Measurements from ENCODE around the gene SLC2A4RG.
A peak's percentile ranks its signal among the peaks of the same experiment; 100 is the strongest.

The SLC2A4RG gene, protein sequence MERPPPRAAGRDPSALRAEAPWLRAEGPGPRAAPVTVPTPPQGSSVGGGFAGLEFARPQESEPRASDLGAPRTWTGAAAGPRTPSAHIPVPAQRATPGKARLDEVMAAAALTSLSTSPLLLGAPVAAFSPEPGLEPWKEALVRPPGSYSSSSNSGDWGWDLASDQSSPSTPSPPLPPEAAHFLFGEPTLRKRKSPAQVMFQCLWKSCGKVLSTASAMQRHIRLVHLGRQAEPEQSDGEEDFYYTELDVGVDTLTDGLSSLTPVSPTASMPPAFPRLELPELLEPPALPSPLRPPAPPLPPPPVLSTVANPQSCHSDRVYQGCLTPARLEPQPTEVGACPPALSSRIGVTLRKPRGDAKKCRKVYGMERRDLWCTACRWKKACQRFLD

DNA sequence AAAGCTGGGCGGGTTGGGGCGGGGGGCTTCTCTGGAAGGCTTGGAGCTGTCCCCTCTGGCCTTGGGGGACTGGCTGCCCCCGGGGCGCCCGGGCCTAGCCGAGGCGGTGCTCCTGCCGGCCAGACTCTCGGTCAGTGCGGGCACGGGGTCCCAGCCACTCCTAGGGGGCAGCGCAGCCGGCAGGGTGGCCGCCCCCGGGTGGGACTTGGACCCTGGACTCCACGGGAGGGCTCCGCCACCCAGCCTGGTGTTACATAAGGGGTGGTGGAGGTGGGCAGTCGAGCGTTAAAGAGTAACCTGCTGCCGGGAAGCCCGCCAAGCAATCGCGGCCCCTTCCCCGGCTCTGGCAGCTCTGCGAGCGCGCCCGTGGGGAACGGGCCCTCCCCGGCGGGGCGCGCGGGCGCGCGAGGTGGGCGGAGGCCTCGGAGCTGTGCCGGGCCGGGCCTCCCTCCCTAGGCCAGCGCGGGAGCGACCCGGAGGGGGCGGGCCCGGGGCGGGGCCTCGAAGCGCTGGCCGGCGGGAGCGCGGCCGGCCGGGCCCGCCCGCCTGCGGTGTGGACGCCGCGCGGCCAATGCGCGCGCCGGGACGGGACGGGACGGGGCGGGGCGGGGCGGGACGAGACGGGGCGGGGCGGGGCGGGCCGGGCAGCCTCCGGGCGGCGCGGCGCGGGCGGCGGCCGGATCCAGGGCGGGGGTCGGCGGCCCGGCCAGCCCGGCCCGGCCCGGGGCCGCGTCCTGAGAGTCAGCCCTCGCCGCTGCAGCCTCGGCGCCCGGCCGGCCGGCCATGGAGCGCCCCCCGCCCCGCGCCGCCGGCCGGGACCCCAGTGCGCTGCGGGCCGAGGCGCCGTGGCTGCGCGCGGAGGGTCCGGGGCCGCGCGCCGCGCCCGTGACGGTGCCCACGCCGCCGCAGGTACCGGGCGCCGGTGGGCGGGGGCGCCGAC lies at the start of gene SLC2A4RG:
Gene SLC2A4RG (plus strand): TSS at position 647 of the 940 bp plus-strand sequence. CDS start 137 bp downstream, at position 784.
- DNase-seq (ENCODE audit: low read depth) = peak; percentile 67

DNA sequence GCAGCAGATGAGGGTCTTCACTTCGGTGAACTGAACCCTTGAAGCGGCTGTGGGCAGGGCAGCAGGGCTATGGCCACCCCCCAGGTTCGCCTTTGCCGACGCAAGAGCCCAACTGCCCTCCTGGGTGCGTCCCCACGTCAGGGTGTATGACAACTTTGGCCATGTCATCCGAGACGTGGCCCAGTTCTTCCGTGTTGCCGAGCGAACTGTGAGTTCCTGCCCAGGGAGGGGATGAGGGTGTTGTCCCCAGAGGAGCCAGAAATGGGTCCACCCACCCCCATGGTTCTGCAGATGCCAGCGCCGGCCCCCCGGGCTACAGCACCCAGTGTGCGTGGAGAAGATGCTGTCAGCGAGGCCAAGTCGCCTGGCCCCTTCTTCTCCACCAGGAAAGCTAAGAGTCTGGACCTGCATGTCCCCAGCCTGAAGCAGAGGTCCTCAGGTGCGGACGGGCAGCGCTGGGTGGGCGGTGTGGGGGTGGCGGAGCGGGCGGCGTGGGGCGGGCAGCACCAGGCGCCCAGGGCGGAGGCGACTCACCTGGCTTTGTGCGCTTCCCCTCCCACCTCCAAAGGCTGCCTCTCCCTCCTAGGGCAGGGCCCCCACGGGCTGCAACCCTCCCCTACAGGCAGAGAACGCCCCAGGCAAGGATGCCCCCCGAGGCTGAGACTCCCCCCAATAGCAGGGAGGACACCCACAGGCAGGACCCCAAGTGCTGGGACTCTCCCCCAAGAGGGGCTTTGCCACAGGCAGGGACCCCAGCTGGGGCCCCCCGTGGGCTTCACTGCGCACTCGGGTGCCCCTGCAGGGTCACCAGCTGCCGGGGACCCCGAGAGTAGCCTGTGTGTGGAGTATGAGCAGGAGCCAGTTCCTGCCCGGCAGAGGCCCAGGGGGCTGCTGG lies 49.3 kb upstream of the SLC2A4RG start:
- DNase-seq (ENCODE audit: low read depth) = no peak

DNA sequence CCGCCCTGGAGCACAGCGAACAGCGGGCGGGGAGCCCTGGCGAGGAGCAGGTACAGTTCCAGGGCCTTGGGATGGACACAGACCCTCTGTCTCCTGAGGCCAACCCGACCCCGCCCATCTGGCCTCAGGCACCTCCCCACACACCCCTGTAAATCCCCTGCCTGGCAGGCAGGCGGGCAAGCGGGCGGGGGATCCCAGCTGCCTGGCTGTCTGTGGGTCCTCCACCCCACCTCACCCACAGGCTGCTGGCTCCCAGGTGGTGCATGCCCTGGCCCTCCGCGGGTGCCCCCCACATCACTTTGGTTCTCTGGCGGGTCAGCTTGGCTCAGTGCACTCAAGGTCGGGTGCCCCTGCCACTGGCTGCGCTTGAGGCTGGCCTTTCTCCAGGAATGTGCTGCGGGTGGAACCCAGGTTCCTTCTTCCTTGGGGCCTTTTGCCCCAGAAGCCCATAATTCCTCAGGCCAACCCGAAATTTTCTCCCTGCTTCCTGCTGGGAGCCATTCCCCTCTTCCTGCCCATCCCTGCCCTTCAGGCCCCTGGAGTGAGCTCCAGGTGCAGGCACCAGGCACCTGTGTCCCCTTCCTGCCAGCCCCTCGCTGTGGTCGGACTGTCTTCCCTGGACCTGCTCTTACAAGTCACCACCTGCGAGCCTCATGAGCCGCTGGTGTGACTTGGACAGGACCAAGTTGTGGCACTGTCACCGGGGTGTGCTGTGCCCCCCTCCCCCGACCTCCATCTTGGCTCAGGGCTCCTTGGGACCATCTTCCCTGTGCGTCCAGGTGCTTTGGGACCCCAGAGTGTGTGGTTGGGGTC lies 48.5 kb upstream of the SLC2A4RG start:
- no peak for DNase-seq (ENCODE audit: low read depth)

DNA sequence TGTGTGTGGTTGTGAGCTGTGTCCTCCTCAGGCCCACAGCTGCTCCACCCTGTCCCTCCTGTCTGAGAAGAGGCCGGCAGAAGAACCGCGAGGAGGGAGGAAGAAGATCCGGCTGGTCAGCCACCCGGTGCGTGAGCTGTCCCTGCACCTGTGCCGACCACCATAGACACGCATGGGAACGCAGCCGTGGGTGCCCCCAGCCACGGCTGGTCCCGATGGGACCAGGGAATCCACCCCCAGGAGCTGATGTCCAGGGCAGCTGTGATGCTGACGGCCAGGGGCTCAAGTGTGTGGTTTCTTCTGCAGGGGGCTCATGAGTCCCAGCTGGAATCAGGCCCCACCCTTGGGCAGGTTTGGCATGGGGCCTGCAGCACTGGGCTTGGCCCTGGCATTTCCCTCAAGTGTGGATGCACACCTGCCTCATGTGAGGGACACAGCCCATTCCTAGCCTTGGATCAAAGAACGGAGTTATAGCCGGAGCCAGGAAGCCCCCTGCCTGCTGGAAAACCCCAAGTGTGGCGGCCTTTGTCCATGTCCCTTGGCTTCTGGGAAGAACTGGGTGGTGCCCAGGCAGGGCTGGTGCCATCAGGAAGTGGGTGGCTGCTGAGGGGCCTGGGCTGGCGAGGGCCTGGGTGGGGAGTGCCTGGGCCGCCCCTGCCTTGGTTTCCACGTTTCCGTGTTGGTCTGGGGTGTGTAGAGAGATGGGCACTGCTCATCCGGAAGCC lies 47.7 kb upstream of the SLC2A4RG start:
- DNase-seq (ENCODE audit: low read depth) = no peak

DNA sequence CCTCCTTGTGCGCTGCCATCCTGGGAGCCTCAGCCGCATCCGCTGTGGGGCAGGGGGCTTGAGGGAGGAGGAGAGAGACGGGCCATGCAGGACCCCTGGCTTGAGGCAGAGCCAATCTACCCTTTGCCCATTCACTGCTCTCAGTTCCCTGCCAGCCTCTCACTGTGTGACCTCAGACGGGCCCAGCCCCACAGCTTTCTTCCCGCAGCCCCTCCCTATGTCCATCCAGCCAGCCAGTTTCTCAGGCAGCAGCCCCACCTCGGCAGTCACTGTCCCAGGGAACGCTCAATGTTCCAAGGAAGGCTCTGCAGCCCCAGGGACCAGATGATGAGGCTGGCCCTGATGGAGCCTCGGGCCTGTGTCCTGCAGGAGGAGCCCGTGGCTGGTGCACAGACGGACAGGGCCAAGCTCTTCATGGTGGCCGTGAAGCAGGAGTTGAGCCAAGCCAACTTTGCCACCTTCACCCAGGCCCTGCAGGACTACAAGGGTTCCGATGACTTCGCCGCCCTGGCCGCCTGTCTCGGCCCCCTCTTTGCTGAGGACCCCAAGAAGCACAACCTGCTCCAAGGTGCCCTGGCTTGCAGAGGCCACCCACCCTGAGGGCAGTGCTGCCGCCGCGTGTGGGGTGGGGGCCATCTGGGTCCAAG lies 47.0 kb upstream of the SLC2A4RG start:
- no peak for DNase-seq (ENCODE audit: low read depth)

DNA sequence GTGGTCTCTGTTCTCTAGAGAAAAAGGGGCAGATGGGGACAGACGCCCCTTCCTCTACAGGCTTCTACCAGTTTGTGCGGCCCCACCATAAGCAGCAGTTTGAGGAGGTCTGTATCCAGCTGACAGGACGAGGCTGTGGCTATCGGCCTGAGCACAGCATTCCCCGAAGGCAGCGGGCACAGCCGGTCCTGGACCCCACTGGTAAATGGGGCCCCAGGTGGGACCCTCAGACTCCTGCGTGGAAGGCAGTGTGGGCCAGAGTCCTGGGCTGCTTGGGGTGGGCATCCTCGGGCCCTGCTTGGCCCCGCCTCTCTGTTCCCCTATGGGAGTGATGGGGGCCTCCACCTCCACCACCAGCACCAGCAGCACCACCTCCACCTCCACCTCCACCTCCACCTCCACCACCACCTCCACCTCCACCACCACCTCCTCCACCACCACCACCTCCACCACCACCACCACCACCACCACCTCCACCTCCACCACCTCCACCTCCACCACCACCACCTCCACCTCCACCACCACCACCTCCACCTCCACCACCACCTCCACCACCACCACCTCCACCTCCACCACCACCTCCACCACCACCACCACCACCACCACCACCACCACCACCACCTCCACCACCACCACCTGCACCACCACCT lies 46.4 kb upstream of the SLC2A4RG start:
- no peak for DNase-seq (ENCODE audit: low read depth)

DNA sequence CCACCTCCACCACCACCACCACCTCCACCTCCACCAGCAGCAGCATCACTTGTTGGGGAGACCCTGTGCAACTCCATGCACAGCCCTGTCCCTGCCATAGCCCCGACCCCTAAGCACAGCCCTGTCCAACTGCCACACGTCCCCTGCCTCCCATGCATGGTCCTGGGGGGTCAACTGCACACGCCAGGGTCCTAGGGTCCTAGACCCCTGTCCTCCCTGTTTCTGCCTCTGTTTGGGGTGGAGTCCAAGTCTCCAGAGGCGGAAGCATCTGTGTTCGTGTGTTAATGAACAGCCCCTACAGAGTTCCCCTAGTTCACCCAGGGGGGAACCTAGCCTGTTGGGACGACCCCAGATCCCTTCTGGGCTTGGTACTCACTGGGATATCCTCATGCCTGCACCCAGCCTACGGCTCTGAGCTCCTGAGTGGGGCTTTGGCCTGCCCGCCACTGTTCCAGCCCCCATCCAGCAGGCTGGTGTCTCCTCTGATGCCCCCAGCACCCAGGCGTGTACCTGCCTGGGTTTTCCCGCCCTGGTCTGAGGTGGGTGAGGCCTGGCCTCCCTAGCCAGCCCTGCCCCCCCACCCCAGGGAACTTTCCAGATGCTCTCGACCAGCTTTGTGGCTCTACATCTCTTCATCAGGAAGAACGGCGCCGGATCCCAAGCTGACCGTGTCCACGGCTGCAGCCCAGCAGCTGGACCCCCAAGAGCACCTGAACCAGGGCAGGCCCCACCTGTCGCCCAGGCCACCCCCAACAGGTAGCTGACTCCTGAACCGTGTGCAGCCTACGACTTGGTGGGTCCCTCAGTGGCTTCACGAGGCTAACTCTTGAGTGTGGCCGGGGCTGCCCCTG lies 45.6 kb upstream of the SLC2A4RG start:
- DNase-seq (ENCODE audit: low read depth) = no peak

DNA sequence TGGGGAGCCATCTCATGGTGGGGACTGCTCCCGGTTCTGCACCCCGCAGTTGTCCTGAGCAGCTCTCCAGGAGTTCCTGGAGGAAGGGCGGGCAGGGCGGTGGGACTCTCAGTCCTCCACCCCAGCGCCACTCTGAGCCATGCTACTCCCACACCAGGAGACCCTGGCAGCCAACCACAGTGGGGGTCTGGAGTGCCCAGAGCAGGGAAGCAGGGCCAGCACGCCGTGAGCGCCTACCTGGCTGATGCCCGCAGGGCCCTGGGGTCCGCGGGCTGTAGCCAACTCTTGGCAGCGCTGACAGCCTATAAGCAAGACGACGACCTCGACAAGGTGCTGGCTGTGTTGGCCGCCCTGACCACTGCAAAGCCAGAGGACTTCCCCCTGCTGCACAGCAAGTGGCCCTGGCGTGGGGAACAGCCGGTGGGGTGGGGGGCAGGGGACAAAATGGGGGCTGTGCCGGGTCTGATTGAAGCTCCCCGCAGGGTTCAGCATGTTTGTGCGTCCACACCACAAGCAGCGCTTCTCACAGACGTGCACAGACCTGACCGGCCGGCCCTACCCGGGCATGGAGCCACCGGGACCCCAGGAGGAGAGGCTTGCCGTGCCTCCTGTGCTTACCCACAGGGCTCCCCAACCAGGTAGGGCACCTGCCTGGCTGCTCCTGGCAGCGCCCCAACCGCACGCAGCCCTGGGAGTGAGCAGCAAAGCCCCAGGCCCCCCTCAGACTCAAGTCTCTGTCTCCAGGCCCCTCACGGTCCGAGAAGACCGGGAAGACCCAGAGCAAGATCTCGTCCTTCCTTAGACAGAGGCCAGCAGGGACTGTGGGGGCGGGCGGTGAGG lies 44.8 kb upstream of the SLC2A4RG start:
- DNase-seq (ENCODE audit: low read depth) = no peak

DNA sequence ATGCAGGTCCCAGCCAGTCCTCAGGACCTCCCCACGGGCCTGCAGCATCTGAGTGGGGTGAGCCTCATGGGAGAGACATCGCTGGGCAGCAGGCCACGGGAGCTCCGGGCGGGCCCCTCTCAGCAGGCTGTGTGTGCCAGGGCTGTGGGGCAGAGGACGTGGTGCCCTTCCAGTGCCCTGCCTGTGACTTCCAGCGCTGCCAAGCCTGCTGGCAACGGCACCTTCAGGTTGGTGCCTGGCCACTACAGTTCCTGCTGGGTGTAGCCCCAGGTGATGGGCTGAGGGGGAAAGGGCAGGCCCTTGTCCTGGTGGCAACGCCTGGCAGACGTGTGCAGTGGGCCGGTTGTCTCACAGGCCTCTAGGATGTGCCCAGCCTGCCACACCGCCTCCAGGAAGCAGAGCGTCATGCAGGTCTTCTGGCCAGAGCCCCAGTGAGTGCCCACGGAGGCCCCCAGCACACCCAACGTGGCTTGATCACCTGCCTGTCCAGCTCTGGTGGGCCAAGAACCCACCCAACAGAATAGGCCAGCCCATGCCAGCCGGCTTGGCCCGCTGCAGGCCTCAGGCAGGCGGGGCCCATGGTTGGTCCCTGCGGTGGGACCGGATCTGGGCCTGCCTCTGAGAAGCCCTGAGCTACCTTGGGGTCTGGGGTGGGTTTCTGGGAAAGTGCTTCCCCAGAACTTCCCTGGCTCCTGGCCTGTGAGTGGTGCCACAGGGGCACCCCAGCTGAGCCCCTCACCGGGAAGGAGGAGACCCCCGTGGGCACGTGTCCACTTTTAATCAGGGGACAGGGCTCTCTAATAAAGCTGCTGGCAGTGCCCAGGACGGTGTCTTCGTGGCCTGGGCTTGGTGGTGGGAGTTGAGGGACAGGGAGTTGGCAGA lies 43.9 kb upstream of the SLC2A4RG start:
- no peak for DNase-seq (ENCODE audit: low read depth)

DNA sequence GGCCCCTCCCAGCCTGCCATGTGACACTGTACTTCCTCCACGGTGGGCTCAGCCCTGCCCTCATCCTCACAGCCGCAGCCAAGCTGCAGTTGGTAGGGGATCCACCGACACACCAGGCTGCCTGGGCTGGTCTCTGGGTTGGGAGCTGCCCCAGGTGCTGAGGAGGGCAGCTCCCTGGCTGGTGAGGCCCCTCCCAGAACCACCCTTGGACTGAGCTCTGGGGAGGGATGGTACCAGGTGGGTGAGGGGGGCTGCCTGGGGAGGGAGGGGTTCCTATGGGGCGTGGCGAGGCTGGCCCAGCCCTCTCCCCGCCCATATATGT lies 43.3 kb upstream of the SLC2A4RG start:
- DNase-seq (ENCODE audit: low read depth) = no peak

DNA sequence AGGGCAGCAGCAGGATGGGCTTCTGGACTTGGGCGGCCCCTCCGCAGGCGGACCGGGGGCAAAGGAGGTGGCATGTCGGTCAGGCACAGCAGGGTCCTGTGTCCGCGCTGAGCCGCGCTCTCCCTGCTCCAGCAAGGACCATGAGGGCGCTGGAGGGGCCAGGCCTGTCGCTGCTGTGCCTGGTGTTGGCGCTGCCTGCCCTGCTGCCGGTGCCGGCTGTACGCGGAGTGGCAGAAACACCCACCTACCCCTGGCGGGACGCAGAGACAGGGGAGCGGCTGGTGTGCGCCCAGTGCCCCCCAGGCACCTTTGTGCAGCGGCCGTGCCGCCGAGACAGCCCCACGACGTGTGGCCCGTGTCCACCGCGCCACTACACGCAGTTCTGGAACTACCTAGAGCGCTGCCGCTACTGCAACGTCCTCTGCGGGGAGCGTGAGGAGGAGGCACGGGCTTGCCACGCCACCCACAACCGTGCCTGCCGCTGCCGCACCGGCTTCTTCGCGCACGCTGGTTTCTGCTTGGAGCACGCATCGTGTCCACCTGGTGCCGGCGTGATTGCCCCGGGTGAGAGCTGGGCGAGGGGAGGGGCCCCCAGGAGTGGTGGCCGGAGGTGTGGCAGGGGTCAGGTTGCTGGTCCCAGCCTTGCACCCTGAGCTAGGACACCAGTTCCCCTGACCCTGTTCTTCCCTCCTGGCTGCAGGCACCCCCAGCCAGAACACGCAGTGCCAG lies 42.8 kb upstream of the SLC2A4RG start, which contains the start of gene TNFRSF6B:
Gene TNFRSF6B (plus strand): TSS at position 25 of the 729 bp plus-strand sequence. CDS start 116 bp downstream, at position 141.
- DNase-seq (ENCODE audit: low read depth) = no peak

DNA sequence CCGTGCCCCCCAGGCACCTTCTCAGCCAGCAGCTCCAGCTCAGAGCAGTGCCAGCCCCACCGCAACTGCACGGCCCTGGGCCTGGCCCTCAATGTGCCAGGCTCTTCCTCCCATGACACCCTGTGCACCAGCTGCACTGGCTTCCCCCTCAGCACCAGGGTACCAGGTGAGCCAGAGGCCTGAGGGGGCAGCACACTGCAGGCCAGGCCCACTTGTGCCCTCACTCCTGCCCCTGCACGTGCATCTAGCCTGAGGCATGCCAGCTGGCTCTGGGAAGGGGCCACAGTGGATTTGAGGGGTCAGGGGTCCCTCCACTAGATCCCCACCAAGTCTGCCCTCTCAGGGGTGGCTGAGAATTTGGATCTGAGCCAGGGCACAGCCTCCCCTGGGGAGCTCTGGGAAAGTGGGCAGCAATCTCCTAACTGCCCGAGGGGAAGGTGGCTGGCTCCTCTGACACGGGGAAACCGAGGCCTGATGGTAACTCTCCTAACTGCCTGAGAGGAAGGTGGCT lies 42.2 kb upstream of the SLC2A4RG start:
- no peak for DNase-seq (ENCODE audit: low read depth)

DNA sequence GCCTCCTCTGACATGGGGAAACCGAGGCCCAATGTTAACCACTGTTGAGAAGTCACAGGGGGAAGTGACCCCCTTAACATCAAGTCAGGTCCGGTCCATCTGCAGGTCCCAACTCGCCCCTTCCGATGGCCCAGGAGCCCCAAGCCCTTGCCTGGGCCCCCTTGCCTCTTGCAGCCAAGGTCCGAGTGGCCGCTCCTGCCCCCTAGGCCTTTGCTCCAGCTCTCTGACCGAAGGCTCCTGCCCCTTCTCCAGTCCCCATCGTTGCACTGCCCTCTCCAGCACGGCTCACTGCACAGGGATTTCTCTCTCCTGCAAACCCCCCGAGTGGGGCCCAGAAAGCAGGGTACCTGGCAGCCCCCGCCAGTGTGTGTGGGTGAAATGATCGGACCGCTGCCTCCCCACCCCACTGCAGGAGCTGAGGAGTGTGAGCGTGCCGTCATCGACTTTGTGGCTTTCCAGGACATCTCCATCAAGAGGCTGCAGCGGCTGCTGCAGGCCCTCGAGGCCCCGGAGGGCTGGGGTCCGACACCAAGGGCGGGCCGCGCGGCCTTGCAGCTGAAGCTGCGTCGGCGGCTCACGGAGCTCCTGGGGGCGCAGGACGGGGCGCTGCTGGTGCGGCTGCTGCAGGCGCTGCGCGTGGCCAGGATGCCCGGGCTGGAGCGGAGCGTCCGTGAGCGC lies 41.6 kb upstream of the SLC2A4RG start:
- no peak for DNase-seq (ENCODE audit: low read depth)

DNA sequence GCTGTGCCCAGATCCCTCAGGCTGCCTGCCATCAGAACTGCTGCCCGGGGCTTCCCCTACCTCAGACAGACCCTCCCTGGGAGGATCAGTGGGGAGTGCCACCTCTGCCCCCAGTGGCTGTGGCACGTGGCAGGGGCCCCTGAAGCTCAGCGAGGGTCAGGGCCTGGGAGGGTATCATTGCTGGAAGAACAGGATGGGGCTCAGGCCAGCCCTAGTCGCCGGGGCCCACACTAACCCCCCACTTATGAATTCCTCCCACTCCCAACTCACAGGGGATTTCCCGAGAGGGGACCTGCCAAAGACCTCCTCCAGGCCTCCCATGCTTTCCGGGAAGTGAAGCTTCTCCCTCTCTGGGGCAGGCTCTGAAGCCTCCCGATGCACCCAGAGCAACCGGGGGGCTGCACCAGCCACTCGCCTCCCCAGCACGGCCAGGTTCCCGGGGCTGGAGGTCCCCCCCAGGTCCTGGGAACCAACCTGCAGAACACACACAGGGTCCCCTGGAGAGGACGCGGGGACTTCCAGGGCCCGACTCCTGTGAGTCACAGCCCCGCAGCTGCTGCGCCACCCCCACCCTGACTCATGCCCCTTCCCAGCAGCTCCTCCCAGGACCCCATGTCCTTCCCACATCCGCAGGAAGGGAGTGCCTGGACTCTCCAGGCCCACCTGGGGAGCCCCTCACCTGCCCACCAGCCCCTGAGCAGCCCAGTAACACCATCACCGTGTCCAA lies 40.7 kb upstream of the SLC2A4RG start:
- DNase-seq (ENCODE audit: low read depth) = no peak

Data from activated T-helper 1 cell treated with Interleukin-2 at 50 U/mL for 16 hours (primary cell).